Left lung (tissue), 10 donors: ENCODE results near the gene SPECC1L. TPM values are rescaled to one million over a fixed set of nuclear protein-coding genes. Genes with fewer than 3 reads are reported as not detected.

Experiments
- ATAC-seq: fragments of 200-7000 bp; cut with Tn5 transposase; one replicate; pipeline ENCODE4 v1.9.1; 2020; ENCODE audit warnings: moderate library complexity
- DNase-seq, 4 donors: peaks; one replicate each; pipeline ENCODE4 v3.0.0-alpha.2; 2013 to 2020
- H3K27ac ChIP-seq, 2 donors: fragments of 200-600 bp; sonication (generic) in 1 of 2; one replicate each; pipeline versions ENCODE4 v1.5.0 to v1.8.0; 2020 to 2021
- H3K27me3 ChIP-seq, 2 donors: fragments of 200-600 bp; sonication (generic) in 1 of 2; one replicate each; pipeline versions ENCODE4 v1.5.0 to v1.8.0; 2020 to 2021
- H3K36me3 ChIP-seq, 2 donors: fragments of 200-600 bp; sonication (generic) in 1 of 2; one replicate each; pipeline versions ENCODE4 v1.5.0 to v1.8.0; 2020 to 2021
- H3K4me1 ChIP-seq, 2 donors: fragments of 200-600 bp; one replicate each; pipeline ENCODE4 v1.8.0; 2021
- H3K4me3 ChIP-seq, 2 donors: fragments of 200-600 bp; sonication (generic) in 1 of 2; one replicate each; pipeline versions ENCODE4 v1.5.0 to v1.8.0; 2020 to 2021; ENCODE audit warnings: mild to moderate bottlenecking in 1 of 2
- H3K9me3 ChIP-seq, 2 donors: fragments of 200-600 bp; sonication (generic) in 1 of 2; one replicate each; pipeline versions ENCODE4 v1.5.0 to v1.8.0; 2020 to 2021
- CTCF ChIP-seq, 2 donors: fragments of 200-600 bp; sonication (generic) in 1 of 2; IDR thresholded peaks; one replicate each; pipeline versions ENCODE4 v1.5.0 to v1.8.0; 2021; ENCODE audit warnings: antibody characterized with exemption in 2 of 2
- intact Hi-C, 2 donors: fragments of 100-400 bp; cut with DNase I; formaldehyde crosslinking; loops; one replicate each; pipeline versions ENCODE4 v1.11.2 to v1.14.2; 2022
- polyA plus RNA-seq, 6 donors: library from polyadenylated mRNA; unstranded; fragments of 120-200 nt; gene quantifications; one replicate each; pipeline ENCODE4 v1.2.1, GENCODE V29; 2013; ENCODE audit not compliant: insufficient read length in 6 of 6
- total RNA-seq, 2 donors: library from RNA; stranded (reverse); fragmentation: NEBNext Ultra II Directional; extraction: Animal tissue kit (Norgen Biotek cat#: 25700); gene quantifications; one replicate each; pipeline ENCODE4 v1.2.1, GENCODE V29; 2021
- donor health status: DM: no; HTN: yes; CAD: no.
- donor health status: DM: no; HTN: no; CAD: no.

SPECC1L gene
- total and polyA plus RNA-seq, 8 donors, result 70.9 to 94.4 (median 80.9) TPM

- intact Hi-C loops, result no loop called here
- DNase-seq (no peak), ATAC-seq (peak; percentile 47)
- Histone ChIP-seq H3K4me3 (no peak overlapping the region), H3K27me3 (no peaks in the 10 kb centered on the region), H3K27ac (peak overlapping the region in 1 of 2 donors; percentile 65), H3K9me3 (no peaks in the 10 kb centered on the region), H3K36me3 (peaks cover 0 to 64% of the 10 kb centered on the region in 2 donors), H3K4me1 (peaks cover 0 to 46% of the 10 kb centered on the region in 2 donors)
- no peak for TF ChIP-seq CTCF (IDR thresholded peaks at IDR 0.05)
Measured at GRCh38 chr22:24338726-24339451, 68.3 kb downstream of the SPECC1L start.

GRCh38 chr22:24339452-24339747 lies 68.8 kb downstream of the SPECC1L start:
- H3K4me3 ChIP-seq, result no peak overlapping the region
- ATAC-seq (peak; percentile 54), DNase-seq (no peak)
- peaks cover 0 to 66% of the 10 kb centered on the region in 2 donors for H3K36me3 ChIP-seq
- H3K27ac ChIP-seq, result peak overlapping the region in 1 of 2 donors; percentile 65
- no peak for TF ChIP-seq CTCF (IDR thresholded peaks at IDR 0.05)
- no peaks in the 10 kb centered on the region for H3K27me3 ChIP-seq
- intact Hi-C loops, result no loop called here
- peaks cover 0 to 46% of the 10 kb centered on the region in 2 donors for H3K4me1 ChIP-seq
- no peaks in the 10 kb centered on the region for H3K9me3 ChIP-seq

GRCh38 chr22:24341627-24342026 lies 71.0 kb downstream of the SPECC1L start:
- no peaks in the 10 kb centered on the region for H3K27me3 ChIP-seq
- H3K36me3 ChIP-seq, result peaks cover 0 to 68% of the 10 kb centered on the region in 2 donors
- H3K4me1 ChIP-seq, result peaks cover 0 to 27% of the 10 kb centered on the region in 2 donors
- H3K9me3 ChIP-seq, result no peaks in the 10 kb centered on the region
- H3K4me3 ChIP-seq, result no peak overlapping the region
- H3K27ac ChIP-seq, result no peak overlapping the region
- intact Hi-C loops, result no loop called here
- ATAC-seq, result no peak
- DNase-seq, result no peak
- no peak for TF ChIP-seq CTCF (IDR thresholded peaks at IDR 0.05)

GRCh38 chr22:24350627-24351026 lies 80.0 kb downstream of the SPECC1L start:
- no peak overlapping the region for H3K27ac ChIP-seq
- peaks cover 0 to 5% of the 10 kb centered on the region in 2 donors for H3K4me1 ChIP-seq
- intact Hi-C loops, result no loop called here
- ATAC-seq, result no peak
- peaks cover 0 to 86% of the 10 kb centered on the region in 2 donors for H3K36me3 ChIP-seq
- peaks cover 0 to 5% of the 10 kb centered on the region in 2 donors for H3K9me3 ChIP-seq
- TF ChIP-seq CTCF (IDR thresholded peaks at IDR 0.05), result no peak
- DNase-seq, result no peak
- H3K27me3 ChIP-seq, result no peaks in the 10 kb centered on the region
- no peak overlapping the region for H3K4me3 ChIP-seq

- Histone ChIP-seq H3K27me3 (no peaks in the 10 kb centered on the region), H3K4me1 (peaks cover 0 to 17% of the 10 kb centered on the region in 2 donors), H3K4me3 (no peak overlapping the region), H3K36me3 (peaks cover 0 to 72% of the 10 kb centered on the region in 2 donors), H3K27ac (no peak overlapping the region), H3K9me3 (peaks cover 0 to 5% of the 10 kb centered on the region in 2 donors)
- DNase-seq (no peak), ATAC-seq (no peak)
- intact Hi-C loops, result no loop called here
- no peak for TF ChIP-seq CTCF (IDR thresholded peaks at IDR 0.05)
Measured at GRCh38 chr22:24353121-24353520, 82.5 kb downstream of the SPECC1L start.
